NCI-H1694 treated with DMSO at 0.1 percent for 48 hours (cell line): Measurements from ENCODE around the gene GLDN.
"Not testable (repeated sequence)": the region's sequence is repeated elsewhere in the genome, so short reads cannot be mapped to it uniquely, and the experiment has no call there.

ENCODE experiments used
- DNase-seq: peaks from one replicate; lab custom pipeline; 2025; lab: John Stamatoyannopoulos, UW

GLDN gene

GRCh38 chr15:51446029-51446744 lies 104.7 kb downstream of the GLDN start:
- not testable (repeated sequence) for DNase-seq

GRCh38 chr15:51447855-51448621 lies 106.6 kb downstream of the GLDN start:
- no peak for DNase-seq

- no peak for DNase-seq
These were observed 107.4 kb downstream of the GLDN start for GRCh38 chr15:51448622-51449399.

GRCh38 chr15:51450001-51450400 lies 108.5 kb downstream of the GLDN start:
- DNase-seq: no peak
